Neural cell (in vitro differentiated cells): ENCODE data around the gene ARID4A. TPM values are rescaled to one million over a fixed set of nuclear protein-coding genes. Genes with fewer than 3 reads are reported as not detected.

Experiments
- H2AFZ ChIP-seq: fragments of 200-600, 300-800 bp; sonication (generic), shearing (Covaris generic); 2 replicates; pipeline ENCODE4 v1.6.0; 2014; ENCODE audit warnings: low read depth, mild to moderate bottlenecking, antibody characterized with exemption, low read length, moderate library complexity
- H3F3A ChIP-seq: fragments of 200-600 bp; shearing (Covaris generic); 2 replicates; pipeline ENCODE4 v1.6.1; 2016; ENCODE audit warnings: mild to moderate bottlenecking, moderate library complexity, mixed read lengths, antibody characterized with exemption, low read length; ENCODE audit not compliant: insufficient read depth, poor library complexity, severe bottlenecking
- H3K27ac ChIP-seq: fragments of 200-600, 300-800 bp; sonication (generic), shearing (Covaris generic); 2 replicates; pipeline ENCODE4 v1.5.1; 2014; ENCODE audit warnings: mild to moderate bottlenecking, low read length, moderate library complexity
- H3K27me3 ChIP-seq: fragments of 300-800, 200-600 bp; sonication (generic), shearing (Covaris generic); 2 replicates; pipeline ENCODE4 v1.6.0; 2014; ENCODE audit warnings: mild to moderate bottlenecking, low read depth, low read length, moderate library complexity; ENCODE audit not compliant: insufficient read depth
- H3K36me3 ChIP-seq: fragments of 300-800, 200-600 bp; sonication (generic), shearing (Covaris generic); 2 replicates; pipeline ENCODE4 v1.5.1; 2014; ENCODE audit warnings: mild to moderate bottlenecking, antibody characterized with exemption, low read length, moderate library complexity; ENCODE audit not compliant: insufficient read depth
- H3K4me2 ChIP-seq: fragments of 300-800, 200-600 bp; sonication (generic), shearing (Covaris generic); 2 replicates; pipeline ENCODE4 v1.6.0; 2014; ENCODE audit warnings: mild to moderate bottlenecking, low read length
- H3K4me3 ChIP-seq: fragments of 300-800, 200-600 bp; sonication (generic), shearing (Covaris generic); 2 replicates; pipeline ENCODE4 v1.5.1; 2014; ENCODE audit warnings: mild to moderate bottlenecking, low read length, moderate library complexity
- H3K79me2 ChIP-seq: fragments of 200-600 bp; shearing (Covaris generic); replicated peaks from 2 replicates; pipeline ENCODE4 v1.6.0; 2014; ENCODE audit warnings: mild to moderate bottlenecking, low read length, moderate library complexity; ENCODE audit not compliant: insufficient read depth
- H3K9ac ChIP-seq: fragments of 300-800, 200-600 bp; sonication (generic), shearing (Covaris generic); 2 replicates; pipeline ENCODE4 v1.6.1; 2016; ENCODE audit warnings: mild to moderate bottlenecking, low read length, mixed read lengths
- H3K9me2 ChIP-seq: fragments of 200-600 bp; shearing (Covaris generic); 2 replicates; pipeline ENCODE4 v1.6.1; 2016; ENCODE audit warnings: mild to moderate bottlenecking, low read length, mixed read lengths; ENCODE audit not compliant: insufficient read depth
- H3K9me3 ChIP-seq: fragments of 200-600, 300-800 bp; sonication (generic), shearing (Covaris generic); 2 replicates; pipeline ENCODE4 v1.6.1; 2016; ENCODE audit warnings: mild to moderate bottlenecking, mixed run types, low read length, moderate library complexity, mixed read lengths
- H4K20me1 ChIP-seq: fragments of 200-600 bp; shearing (Covaris generic); 2 replicates; pipeline ENCODE4 v1.6.1; 2016; ENCODE audit warnings: mild to moderate bottlenecking, mixed run types; ENCODE audit not compliant: insufficient read depth
- CTCF ChIP-seq: fragments of 450-650 bp; IDR thresholded peaks from 2 replicates; pipeline ENCODE4 v1.5.1; 2014; ENCODE audit warnings: antibody characterized with exemption, mild to moderate bottlenecking, moderate library complexity; ENCODE audit not compliant: poor library complexity, severe bottlenecking
- EP300 ChIP-seq: fragments of 450-650 bp; conservative IDR thresholded peaks from 2 replicates; pipeline ENCODE4 v1.6.1; 2014; ENCODE audit warnings: antibody characterized with exemption, mild to moderate bottlenecking, moderate library complexity; ENCODE audit not compliant: poor library complexity, severe bottlenecking
- MXI1 ChIP-seq: fragments of 450-650 bp; conservative IDR thresholded peaks from 2 replicates; pipeline ENCODE4 v1.6.1; 2014; ENCODE audit warnings: antibody characterized with exemption, mild to moderate bottlenecking; ENCODE audit not compliant: poor library complexity, severe bottlenecking
- POLR2AphosphoS5 ChIP-seq: IDR thresholded peaks from 2 replicates; pipeline ENCODE4 v1.6.1; 2012
- RAD21 ChIP-seq: fragments of 450-650 bp; conservative IDR thresholded peaks from 2 replicates; pipeline ENCODE4 v1.6.1; 2014; ENCODE audit warnings: antibody characterized with exemption, mild to moderate bottlenecking, moderate library complexity
- SMC3 ChIP-seq: fragments of 450-650 bp; conservative IDR thresholded peaks from 2 replicates; pipeline ENCODE4 v1.6.1; 2014; ENCODE audit warnings: antibody characterized with exemption, mild to moderate bottlenecking, moderate library complexity; ENCODE audit not compliant: poor library complexity
- TAF1 ChIP-seq: IDR thresholded peaks from 2 replicates; pipeline ENCODE4 v1.6.1; 2012; ENCODE audit warnings: low read depth
- polyA plus RNA-seq: library from polyadenylated mRNA; depleted of rRNA; stranded (reverse); fragments of >200 nt; gene quantifications from 2 replicates; pipeline ENCODE4 v1.2.3, GENCODE V29; 2014
- TF ChIP-seq, protein P1 (sequence below): IDR thresholded peaks from 2 replicates; pipeline ENCODE4 v1.6.1; 2012; ENCODE audit warnings: borderline replicate concordance

The ARID4A gene
- polyA plus RNA-seq, 1 donor from 2014 or later = 38.5 TPM

DNA sequence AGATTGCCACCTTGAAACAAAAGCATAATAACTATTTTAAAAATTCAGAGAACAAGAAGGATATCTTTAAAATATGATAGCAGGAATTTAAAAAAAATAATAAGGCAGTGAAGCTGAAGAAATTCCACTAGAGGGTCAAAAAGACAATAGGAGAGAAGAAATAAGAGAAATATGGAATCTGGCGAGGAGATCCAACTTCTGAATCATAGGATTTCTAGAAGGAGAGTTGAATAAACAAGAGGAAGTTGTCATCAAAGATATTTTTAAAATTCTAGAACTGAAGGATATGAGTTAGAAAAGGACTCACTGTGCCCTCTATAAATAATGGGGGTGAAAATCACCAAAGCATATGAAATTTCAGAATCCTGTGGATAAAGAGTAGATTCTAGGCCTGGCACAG is 70.6 kb downstream of the ARID4A start:
- Histone ChIP-seq H3K9me3 (no peaks in the 10 kb centered on the region), H3K27ac (no peak overlapping the region), H3K36me3 (peaks cover 41% of the 10 kb centered on the region), H3F3A (no peaks in the 10 kb centered on the region), H2AFZ (no peak overlapping the region), H3K9me2 (no peaks in the 10 kb centered on the region), H3K4me2 (no peak overlapping the region), H3K9ac (no peak overlapping the region), H3K27me3 (no peaks in the 10 kb centered on the region), H4K20me1 (no peaks in the 10 kb centered on the region), H3K79me2 (no peaks in the 10 kb centered on the region), H3K4me3 (no peak overlapping the region)
- TF ChIP-seq CTCF = no peak
- no peak for TF ChIP-seq EP300

GRCh38 chr14:58376791-58377190 is 78.4 kb downstream of the ARID4A start:
- Histone ChIP-seq H3K27ac (no peak overlapping the region), H3K4me2 (no peak overlapping the region), H3K27me3 (no peaks in the 10 kb centered on the region), H3K9ac (no peak overlapping the region), H4K20me1 (no peaks in the 10 kb centered on the region), H3F3A (no peaks in the 10 kb centered on the region), H3K4me3 (no peak overlapping the region), H3K9me2 (no peaks in the 10 kb centered on the region), H2AFZ (no peak overlapping the region), H3K36me3 (peaks cover 10% of the 10 kb centered on the region), H3K9me3 (peaks cover 5% of the 10 kb centered on the region), H3K79me2 (no peaks in the 10 kb centered on the region)
- TF ChIP-seq TAF1 (no peak), MXI1 (no peak), SMC3 (no peak), EP300 (no peak), RAD21 (no peak), POLR2AphosphoS5 (no peak), CTCF (no peak)
- TF ChIP-seq, protein P1, sequence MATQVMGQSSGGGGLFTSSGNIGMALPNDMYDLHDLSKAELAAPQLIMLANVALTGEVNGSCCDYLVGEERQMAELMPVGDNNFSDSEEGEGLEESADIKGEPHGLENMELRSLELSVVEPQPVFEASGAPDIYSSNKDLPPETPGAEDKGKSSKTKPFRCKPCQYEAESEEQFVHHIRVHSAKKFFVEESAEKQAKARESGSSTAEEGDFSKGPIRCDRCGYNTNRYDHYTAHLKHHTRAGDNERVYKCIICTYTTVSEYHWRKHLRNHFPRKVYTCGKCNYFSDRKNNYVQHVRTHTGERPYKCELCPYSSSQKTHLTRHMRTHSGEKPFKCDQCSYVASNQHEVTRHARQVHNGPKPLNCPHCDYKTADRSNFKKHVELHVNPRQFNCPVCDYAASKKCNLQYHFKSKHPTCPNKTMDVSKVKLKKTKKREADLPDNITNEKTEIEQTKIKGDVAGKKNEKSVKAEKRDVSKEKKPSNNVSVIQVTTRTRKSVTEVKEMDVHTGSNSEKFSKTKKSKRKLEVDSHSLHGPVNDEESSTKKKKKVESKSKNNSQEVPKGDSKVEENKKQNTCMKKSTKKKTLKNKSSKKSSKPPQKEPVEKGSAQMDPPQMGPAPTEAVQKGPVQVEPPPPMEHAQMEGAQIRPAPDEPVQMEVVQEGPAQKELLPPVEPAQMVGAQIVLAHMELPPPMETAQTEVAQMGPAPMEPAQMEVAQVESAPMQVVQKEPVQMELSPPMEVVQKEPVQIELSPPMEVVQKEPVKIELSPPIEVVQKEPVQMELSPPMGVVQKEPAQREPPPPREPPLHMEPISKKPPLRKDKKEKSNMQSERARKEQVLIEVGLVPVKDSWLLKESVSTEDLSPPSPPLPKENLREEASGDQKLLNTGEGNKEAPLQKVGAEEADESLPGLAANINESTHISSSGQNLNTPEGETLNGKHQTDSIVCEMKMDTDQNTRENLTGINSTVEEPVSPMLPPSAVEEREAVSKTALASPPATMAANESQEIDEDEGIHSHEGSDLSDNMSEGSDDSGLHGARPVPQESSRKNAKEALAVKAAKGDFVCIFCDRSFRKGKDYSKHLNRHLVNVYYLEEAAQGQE = no peak
